GM18508 (cell line): Measurements from ENCODE around the gene RUSF1.

Experiments
- ATAC-seq: cut with Tn5 transposase; IDR thresholded peaks from one replicate; pipeline ENCODE4 v1.9.1; 2021; ENCODE audit warnings: moderate number of reproducible peaks; ENCODE audit not compliant: insufficient read depth, unreplicated experiment

RUSF1 gene

DNA sequence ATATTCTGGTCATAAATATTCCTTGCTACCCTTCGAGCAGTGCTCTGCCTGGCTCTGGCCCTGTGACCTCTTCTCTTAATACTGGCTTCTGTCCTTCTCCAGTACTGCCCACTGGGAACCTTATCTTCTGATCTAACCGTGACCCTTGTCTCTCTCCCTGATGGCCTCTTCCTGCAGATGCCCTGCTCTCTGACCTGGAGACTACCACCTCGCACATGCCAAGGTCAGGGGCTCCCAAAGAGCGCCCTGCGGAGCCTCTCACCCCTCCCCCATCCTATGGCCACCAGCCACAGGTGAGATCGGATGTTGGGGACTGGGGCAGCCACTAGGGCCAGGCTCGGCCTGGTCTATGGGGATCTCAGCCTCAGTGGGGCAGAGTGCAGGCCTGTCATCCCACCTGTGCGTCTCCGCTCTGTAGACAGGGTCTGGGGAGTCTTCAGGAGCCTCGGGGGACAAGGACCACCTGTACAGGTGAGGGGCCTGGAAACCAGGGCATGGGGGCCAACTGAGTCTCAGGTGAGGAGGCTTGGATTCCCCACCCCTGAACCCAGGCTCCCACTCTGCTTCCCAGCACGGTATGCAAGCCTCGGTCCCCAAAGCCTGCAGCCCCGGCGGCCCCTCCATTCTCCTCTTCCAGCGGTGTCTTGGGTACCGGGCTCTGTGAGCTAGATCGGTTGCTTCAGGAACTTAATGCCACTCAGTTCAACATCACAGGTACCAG is 34.8 kb downstream of the RUSF1 start:
- no peak for ATAC-seq

- no peak for ATAC-seq
These were observed 35.4 kb downstream of the RUSF1 start for GRCh38 chr16:31472709-31473203.

DNA sequence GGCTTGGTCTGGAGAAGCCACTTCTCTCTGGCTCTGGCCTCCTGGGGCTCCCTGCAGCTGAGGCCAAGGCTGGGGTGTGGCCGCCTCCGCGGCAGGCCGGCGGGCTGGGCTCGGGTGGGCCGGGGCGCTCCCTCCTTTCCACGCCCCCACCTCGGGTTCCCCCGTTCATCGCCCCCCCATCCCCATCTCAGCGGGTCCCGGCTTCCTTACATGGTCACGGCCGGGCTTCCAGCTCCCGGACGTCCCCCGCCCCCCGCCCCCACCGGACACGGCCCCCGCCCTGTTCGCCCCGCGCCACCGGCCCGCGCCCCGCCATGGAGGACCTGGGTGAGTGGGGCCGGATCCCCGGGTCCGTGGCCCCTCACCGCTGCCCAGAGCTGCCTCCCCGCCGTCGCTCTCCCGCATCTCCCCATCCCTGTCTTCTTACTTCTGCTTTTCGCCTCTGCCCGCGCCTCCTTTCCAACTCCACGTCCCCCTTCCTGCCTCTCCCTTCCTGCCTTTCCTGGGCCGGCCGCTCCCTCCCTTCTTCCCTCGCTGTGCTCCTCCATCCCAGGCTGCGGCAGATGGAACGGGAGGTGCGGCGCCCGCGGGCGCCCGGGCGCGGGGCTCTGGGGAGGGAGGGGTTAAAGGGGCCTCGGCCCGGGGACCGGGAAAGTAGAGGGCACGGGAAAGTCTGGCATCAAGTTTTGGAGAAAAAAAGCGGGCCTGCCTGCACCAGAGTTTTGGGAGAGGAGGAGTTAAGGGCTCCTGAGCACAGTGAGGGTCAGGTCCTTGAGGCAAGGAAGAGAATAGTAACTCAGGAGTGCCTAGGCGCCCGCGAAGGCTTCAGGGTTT is 36.1 kb downstream of the RUSF1 start, which contains the start of gene TGFB1I1:
Gene TGFB1I1 (plus strand): TSS at position 278 of the 834 bp plus-strand sequence. CDS start 37 bp downstream, at position 315.
- ATAC-seq, result no peak

DNA sequence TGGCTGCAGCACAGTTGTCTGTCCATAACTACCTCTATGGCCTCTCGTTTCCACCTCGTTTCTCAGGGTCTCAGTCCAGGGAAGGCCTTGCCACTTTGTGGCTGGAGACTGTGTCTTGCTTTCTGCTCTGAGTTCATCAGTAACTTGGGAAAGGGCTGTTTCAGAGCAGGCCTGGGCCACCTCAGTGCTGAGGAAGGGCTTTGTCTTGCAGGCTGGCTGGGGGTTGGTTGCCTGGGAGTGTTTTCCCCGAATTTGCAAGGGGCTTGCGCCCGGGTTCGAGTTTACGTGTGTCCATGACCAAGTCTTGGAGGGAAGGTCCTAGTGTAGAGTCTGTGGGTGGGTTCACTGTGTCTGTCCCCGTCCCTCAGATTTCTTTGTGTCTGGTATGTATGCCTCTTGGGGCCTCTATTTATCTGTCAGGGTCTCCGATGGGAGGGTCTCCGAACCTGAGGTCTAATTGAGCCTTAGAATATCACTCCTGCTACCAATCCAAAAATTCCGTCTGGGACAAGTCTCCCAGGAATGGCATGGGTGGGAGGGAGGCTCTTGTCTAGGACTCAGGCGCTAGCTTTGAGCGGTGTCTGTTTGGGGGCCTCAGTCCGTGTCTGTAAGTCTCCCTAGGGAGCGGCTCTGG is 36.8 kb downstream of the RUSF1 start:
- no peak for ATAC-seq

GRCh38 chr16:31470615-31471014 is 37.6 kb downstream of the RUSF1 start:
- no peak for ATAC-seq

DNA sequence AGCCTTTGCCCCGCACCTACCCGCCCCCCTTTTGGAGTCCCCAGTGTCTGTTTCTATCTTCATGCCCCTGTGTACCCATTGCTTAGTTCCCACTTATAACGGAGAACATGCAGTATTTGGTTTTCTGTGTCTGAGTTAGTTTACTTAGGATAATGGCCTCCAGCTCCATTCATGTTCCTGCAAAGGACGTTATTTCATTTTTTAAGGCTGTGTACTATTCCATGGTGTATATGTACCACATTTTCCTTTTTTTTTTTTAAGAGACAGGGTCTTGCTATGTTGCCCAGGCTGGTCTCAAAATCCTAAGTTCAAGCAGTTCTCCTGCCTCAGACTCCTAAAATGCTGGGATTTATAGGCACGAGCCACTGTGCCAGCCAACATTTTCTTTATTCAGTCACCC is 40.3 kb downstream of the RUSF1 start:
- no peak for ATAC-seq

GRCh38 chr16:31467151-31467773 is 40.9 kb downstream of the RUSF1 start:
- ATAC-seq, result no peak

DNA sequence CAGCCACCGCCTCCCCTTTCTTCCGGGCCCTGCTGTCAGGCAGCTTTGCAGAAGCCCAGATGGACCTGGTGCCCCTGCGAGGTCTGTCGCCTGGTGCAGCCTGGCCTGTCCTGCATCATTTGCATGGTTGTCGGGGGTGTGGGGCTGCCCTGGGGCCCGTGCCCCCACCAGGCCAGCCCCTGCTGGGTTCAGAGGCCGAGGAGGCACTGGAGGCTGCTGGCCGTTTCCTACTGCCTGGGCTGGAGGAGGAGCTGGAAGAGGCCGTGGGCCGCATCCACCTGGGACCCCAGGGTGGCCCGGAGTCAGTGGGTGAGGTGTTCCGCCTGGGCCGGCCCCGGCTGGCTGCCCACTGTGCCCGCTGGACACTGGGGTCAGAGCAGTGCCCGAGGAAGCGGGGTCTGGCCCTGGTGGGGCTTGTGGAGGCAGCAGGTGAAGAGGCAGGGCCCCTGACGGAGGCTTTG is 41.8 kb downstream of the RUSF1 start:
- ATAC-seq, result no peak

- ATAC-seq, result no peak
These were observed 42.3 kb downstream of the RUSF1 start for GRCh38 chr16:31465788-31466370.

GRCh38 chr16:31464781-31465260 is 43.4 kb downstream of the RUSF1 start:
- no peak for ATAC-seq

GRCh38 chr16:31464348-31464769 is 43.8 kb downstream of the RUSF1 start:
- no peak for ATAC-seq

DNA sequence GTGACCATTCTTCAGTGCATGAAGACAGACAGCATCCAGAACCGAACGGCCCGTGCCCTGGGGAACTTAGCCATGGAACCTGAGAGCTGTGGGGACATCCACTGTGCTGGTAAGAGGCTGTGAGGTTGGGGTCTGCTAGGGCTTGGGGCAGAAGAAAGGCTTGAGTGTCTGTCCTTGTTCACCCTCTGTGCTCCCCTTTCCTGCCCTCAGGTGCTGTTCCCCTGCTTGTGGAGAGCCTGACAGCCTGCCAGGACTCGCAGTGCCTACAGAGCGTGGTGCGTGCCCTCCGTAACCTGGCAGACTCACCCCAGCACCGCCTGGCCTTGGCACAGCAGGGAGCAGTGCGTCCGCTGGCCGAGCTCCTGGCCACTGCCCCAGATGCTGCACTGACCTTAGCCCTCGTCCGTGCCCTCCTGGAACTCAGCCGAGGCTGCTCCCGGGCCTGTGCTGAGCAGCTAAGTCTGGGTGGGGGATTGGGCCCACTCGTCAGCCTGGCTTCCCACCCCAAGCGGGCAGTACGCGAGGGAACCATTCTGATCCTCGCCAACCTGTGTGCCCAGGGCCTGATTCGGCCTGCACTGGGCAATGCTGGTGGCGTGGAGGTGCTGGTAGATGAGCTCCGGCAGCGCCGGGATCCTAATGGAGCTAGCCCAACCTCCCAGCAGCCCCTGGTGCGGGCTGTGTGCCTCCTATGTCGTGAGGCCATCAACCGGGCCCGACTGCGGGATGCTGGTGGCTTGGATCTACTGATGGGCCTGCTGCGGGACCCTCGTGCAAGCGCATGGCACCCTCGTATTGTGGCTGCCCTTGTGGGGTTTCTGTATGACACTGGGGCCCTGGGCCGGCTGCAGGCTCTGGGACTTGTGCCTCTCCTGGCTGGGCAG is 46.0 kb downstream of the RUSF1 start:
- ATAC-seq, result no peak

DNA sequence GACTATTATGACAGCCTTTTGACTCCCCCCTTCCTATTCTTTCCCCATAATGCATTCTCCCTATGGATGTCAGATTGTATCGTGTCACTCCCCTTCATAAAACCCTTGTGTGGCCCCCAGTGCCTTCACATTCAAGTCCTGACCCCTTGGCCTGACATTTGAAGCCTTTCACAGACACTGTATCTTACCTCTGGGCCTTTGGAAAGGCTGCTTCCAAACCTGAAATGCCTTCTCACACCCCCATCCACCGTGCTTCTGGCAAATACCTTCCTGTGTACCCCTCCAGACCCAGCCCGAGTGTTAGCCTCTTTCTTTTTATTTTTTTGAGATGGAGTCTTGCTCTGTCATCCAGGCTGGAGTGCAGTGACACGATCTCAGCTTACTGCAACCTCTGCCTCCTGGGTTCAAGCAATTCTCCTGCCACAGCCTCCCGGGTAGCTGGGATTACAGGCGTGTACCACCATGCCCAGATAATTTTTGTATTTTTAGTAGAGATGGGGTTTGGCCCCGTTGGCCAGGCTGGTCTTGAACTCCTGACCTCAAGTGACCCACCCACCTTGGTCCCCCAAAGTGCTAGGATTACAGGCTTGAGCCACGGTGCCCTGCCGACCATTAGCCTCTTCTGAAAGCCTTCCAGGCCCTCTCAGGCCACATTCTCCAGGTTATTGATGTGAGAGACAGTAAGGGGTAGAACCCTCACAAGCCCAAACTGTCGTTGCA is 46.8 kb downstream of the RUSF1 start:
- ATAC-seq, result no peak

- ATAC-seq, result no peak
These were observed 47.6 kb downstream of the RUSF1 start for GRCh38 chr16:31460582-31461002.

GRCh38 chr16:31459687-31460581 is 48.3 kb downstream of the RUSF1 start:
- peak; percentile 43 for ATAC-seq

DNA sequence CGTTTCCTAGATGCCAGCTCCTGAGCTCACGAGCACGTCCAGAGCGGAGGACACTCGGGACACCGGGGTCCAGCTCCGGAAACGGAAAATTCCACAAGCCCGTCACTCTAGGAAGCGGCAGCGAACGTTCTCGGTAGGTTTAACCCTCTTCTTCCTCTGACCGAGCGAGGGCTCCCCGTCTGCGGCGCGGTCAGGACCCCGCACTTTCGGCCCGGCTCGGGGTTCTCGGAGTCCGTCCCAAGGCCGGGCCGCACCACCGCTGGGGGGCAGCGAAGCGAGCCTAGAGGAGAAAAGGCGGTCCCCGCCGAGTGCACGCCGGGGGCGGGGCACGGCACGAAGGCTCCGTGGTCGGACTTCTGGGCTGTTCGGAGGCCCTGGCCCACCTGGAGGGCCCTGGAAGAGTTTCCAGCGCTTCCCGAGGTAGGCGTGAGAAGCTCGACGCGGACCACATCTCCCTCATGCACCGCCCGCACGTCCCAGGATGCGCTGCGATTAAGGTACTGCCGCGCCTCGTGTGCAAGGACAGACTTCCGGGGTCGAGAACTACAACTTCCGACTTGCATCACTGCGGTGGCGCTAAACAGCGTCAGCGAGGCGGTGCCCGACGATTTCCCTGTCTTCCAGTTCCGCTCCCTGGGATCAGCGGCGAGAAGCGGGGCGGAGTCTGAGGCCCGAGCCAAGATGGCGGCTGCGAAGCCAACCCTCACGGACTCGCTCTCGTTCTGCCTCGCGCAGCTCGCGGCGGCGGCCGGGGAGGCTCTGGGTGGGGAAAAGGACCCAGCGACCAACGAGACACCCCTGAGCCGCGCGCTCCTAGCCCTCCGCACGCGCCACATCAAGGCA is 49.1 kb downstream of the RUSF1 start, which contains the start of gene ARMC5:
Gene ARMC5 (plus strand): TSS at position 658 of the 843 bp plus-strand sequence. CDS start 24 bp downstream, at position 682.
- peak; percentile 55 for ATAC-seq
